Smooth muscle cell of the brain vasculature (primary cell): ENCODE measurements around the gene ZNF317.
A peak's percentile ranks its signal among the peaks of the same experiment; 100 is the strongest.
"Not testable (repeated sequence)": the region's sequence is repeated elsewhere in the genome, so short reads cannot be mapped to it uniquely, and the experiment has no call there.

ENCODE experiments used
- DNase-seq: peaks from one replicate; pipeline ENCODE4 v3.0.0-alpha.2; 2012; ENCODE audit warnings: low read depth, low spot score

ZNF317 gene

DNA sequence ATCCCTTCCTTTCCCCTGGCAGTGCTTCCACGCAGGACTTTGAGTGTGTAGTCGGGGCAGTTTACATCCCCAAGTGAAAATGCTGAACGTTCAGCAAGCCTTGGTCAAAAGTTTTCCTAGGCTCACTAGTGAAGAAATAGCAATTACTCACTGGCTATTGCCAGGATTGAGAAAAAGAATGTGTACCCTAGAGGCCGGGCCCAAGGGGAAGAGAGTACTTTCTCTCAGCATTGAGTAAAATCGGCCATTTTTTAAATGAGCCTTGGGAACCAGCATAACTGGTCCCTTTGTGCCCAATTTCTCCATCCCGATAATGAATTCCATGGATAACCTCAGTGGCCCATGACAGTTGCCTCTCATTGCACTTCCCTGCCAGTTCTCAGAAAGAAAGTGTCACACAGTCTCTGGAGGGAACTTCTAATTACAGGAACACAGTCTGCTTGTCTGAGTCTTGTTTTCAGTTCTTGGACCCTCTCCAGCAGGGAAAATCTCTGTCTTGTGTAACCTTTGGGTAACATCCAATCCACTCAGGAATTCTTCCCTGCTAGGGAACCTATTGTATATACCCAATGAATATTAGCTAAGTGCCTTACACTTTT, 31.3 kb downstream of the ZNF317 start:
- no peak for DNase-seq

GRCh38 chr19:9175326-9175725, 35.1 kb downstream of the ZNF317 start:
- no peak for DNase-seq

DNA sequence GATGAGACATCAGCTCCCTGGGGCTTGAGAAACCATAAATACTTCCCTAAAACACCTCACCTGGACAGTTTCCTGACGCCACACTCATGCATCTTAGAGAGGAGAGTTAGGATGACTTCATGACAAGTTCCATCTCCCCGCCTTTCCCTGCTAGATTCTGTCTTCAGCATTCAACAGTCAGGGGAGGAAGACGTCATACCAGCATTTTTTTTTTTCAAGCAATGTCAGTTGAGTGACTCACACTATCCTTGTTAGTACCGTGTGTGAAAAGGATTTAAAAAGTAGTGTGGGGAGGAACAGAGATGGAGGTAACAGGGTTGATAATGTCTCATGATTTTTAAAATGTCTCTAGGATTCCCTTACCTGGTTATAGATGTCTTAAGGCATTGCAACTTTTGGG, 38.7 kb downstream of the ZNF317 start, which contains the start of gene OR7D2:
OR7D2 (plus strand) TSS at position 79 of the 400 bp plus-strand sequence. CDS start 6,803 bp downstream, outside the sequence.
- DNase-seq: no peak

DNA sequence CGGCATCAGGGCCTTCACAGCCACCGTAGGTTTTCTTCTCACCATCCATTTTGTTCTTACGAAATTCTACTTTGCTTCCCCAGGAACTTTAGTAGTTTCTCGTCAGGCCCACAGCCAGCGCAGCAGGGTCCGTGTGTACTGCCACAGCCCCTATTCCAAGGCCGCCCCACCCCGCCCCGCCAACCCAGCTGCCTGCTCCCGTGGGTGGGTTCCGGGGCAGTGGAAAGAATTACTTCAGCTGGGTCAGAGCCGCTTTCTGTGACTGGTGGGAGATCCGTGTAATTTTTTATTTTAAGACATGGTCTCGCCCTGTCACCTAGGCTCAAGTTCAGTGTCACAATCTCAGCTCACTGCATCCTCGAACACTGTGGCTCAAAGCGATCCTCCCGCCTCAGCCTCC, 42.8 kb downstream of the ZNF317 start:
- no peak for DNase-seq

- DNase-seq: no peak
Observed at GRCh38 chr19:9187191-9187590, 47.0 kb downstream of the ZNF317 start.

GRCh38 chr19:9189535-9189934, 49.3 kb downstream of the ZNF317 start:
- no peak for DNase-seq

- not testable (repeated sequence) for DNase-seq
Observed at GRCh38 chr19:9198044-9198443, 57.8 kb downstream of the ZNF317 start.

- DNase-seq: peak; percentile 23
Observed at GRCh38 chr19:9205501-9206113, 65.4 kb downstream of the ZNF317 start.
